Measurements from ENCODE around the gene ALOX15. TPM values are rescaled to one million over a fixed set of nuclear protein-coding genes. Genes with fewer than 3 reads are reported as not detected.

Gene ALOX15
- total and polyA plus RNA-seq, 2 donors (not counting 1 experiment from before 2014, with no cell fraction given): not detected

DNA sequence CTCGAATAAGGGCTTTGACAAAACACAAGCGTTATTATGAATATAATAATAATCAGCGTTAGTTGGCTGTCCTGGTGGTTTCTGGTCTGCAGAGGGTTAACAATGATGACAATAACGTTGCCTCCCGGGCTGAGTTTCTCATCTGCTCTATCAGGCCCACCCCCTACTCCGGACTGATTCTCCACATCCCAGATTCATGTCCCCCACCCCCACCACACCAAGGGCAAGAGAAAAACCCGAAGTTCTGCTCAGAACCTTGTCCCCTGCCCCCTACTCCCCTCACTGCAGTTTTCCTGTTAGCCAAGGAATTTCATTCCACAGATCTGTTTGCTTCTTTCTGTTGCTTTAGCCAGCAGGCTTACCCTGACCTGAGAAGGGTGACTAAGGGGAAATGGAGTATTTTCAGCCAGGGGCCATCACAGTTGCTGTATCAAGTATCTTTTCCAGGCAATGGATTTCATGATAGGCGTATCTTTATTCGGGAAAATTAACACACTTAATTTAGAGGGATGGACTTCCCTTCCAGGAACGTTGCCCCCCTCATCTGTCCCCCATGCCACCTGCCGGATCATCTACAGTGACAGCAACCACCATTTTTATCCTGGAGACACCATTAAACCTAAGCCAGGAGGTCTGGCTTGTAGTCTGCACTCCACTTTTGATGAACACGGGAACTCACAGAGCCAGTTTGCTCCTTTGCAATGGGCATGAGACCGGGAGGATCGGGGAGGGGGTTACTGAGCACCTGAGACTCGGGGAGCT, 23.7 kb downstream of the ALOX15 start:
- no peaks in the 10 kb centered on the region for H3K36me3 ChIP-seq (ENCODE audit: control insufficient read depth, insufficient read depth, low read length)
- no peak overlapping the region for H3K27ac ChIP-seq (ENCODE audit: insufficient read depth, low read length)
- no peak overlapping the region for H3K4me2 ChIP-seq (ENCODE audit: extremely low read depth, insufficient read depth, low read length)
- H3K79me2 ChIP-seq (ENCODE audit: control insufficient read depth, insufficient read depth, low read length): no peaks in the 10 kb centered on the region
- no peak overlapping the region for H3K9ac ChIP-seq (ENCODE audit: insufficient read depth, low read length)
- no peaks in the 10 kb centered on the region for H4K20me1 ChIP-seq (ENCODE audit: control insufficient read depth, extremely low read depth, insufficient read depth, low read length)
- no peaks in the 10 kb centered on the region for H3K9me3 ChIP-seq (ENCODE audit: control insufficient read depth, insufficient read depth, low read depth, low read length)
- DNase-seq (ENCODE audit: low read depth in 2 of 2): no peak
- H3K27me3 ChIP-seq (ENCODE audit: control insufficient read depth, insufficient read depth, low read length): peaks cover 10% of the 10 kb centered on the region
- H3K4me3 ChIP-seq (replicated peaks in 1 of 4; ENCODE audit: control extremely low read depth in 1 of 4, insufficient read depth in 1 of 4, low read depth in 3 of 4, low read length in 4 of 4): no peak overlapping the region
- TF ChIP-seq EZH2 (IDR thresholded peaks at IDR 0.05; ENCODE audit: low read length, missing control alignments): no peak
- H2AFZ ChIP-seq (ENCODE audit: low read length): no peak overlapping the region
- H3K4me1 ChIP-seq (ENCODE audit: control insufficient read depth, extremely low read depth, insufficient read depth, low read length): no peaks in the 10 kb centered on the region

DNA sequence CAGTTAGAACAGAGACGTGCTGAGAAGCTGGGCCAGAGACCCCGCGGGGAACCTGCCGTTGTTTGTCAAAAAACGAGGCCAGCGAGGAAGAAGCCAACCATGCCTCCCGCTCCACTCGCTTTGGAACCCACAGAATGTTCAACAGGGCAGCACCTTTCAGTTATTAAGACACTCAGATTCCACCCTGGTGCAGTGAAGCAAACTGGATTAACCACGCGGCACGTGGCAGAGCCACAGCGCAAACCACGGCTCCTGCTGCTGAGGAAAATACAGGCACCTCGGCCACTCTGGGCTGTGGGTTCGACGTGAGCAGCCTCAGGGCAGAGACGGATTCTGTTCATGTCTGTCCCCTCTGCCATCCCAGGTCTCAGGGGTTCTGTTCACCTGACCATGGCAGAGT, 24.4 kb downstream of the ALOX15 start:
- Histone ChIP-seq H3K9ac (ENCODE audit: insufficient read depth, low read length) (no peak overlapping the region), H3K36me3 (ENCODE audit: control insufficient read depth, insufficient read depth, low read length) (no peaks in the 10 kb centered on the region), H3K9me3 (ENCODE audit: control insufficient read depth, insufficient read depth, low read depth, low read length) (no peaks in the 10 kb centered on the region), H4K20me1 (ENCODE audit: control insufficient read depth, extremely low read depth, insufficient read depth, low read length) (no peaks in the 10 kb centered on the region), H3K4me2 (ENCODE audit: extremely low read depth, insufficient read depth, low read length) (no peak overlapping the region), H3K4me3 (replicated peaks in 1 of 4; ENCODE audit: control extremely low read depth in 1 of 4, insufficient read depth in 1 of 4, low read depth in 3 of 4, low read length in 4 of 4) (no peak overlapping the region), H3K4me1 (ENCODE audit: control insufficient read depth, extremely low read depth, insufficient read depth, low read length) (no peaks in the 10 kb centered on the region), H2AFZ (ENCODE audit: low read length) (no peak overlapping the region), H3K27me3 (ENCODE audit: control insufficient read depth, insufficient read depth, low read length) (peaks cover 10% of the 10 kb centered on the region), H3K27ac (ENCODE audit: insufficient read depth, low read length) (no peak overlapping the region), H3K79me2 (ENCODE audit: control insufficient read depth, insufficient read depth, low read length) (no peaks in the 10 kb centered on the region)
- DNase-seq (ENCODE audit: low read depth in 2 of 2): no peak
- TF ChIP-seq EZH2 (IDR thresholded peaks at IDR 0.05; ENCODE audit: low read length, missing control alignments): no peak
- TF ChIP-seq, protein P1, sequence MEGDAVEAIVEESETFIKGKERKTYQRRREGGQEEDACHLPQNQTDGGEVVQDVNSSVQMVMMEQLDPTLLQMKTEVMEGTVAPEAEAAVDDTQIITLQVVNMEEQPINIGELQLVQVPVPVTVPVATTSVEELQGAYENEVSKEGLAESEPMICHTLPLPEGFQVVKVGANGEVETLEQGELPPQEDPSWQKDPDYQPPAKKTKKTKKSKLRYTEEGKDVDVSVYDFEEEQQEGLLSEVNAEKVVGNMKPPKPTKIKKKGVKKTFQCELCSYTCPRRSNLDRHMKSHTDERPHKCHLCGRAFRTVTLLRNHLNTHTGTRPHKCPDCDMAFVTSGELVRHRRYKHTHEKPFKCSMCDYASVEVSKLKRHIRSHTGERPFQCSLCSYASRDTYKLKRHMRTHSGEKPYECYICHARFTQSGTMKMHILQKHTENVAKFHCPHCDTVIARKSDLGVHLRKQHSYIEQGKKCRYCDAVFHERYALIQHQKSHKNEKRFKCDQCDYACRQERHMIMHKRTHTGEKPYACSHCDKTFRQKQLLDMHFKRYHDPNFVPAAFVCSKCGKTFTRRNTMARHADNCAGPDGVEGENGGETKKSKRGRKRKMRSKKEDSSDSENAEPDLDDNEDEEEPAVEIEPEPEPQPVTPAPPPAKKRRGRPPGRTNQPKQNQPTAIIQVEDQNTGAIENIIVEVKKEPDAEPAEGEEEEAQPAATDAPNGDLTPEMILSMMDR (conservative IDR thresholded peaks at IDR 0.05 in 1 of 2, IDR thresholded peaks at IDR 0.05 in 1 of 2; ENCODE audit: low read depth in 1 of 2, low read length in 2 of 2): no peak

DNA sequence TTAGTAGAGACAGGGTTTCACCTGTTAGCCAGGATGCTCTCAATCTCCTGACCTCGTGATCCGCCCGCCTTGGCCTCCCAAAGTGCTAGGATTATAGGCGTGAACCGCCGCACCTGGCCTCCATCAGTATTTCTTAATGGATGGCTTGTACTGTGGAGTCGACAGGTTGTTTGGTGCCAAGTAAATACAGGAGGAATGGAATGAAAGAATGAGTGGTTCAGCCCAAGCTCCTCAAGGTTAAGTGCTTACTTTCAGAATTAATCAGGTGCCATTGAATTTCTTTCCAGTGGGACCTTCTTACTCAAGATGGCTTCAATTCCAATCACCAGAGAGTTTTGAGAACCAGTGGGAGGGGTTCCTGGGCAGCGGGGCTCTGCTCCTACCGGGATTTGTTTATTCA, 25.0 kb downstream of the ALOX15 start:
- H3K4me3 ChIP-seq (replicated peaks in 1 of 4; ENCODE audit: control extremely low read depth in 1 of 4, insufficient read depth in 1 of 4, low read depth in 3 of 4, low read length in 4 of 4): no peak overlapping the region
- H3K79me2 ChIP-seq (ENCODE audit: control insufficient read depth, insufficient read depth, low read length): no peaks in the 10 kb centered on the region
- H4K20me1 ChIP-seq (ENCODE audit: control insufficient read depth, extremely low read depth, insufficient read depth, low read length): no peaks in the 10 kb centered on the region
- H3K9ac ChIP-seq (ENCODE audit: insufficient read depth, low read length): no peak overlapping the region
- H3K27me3 ChIP-seq (ENCODE audit: control insufficient read depth, insufficient read depth, low read length): peaks cover 10% of the 10 kb centered on the region
- H3K27ac ChIP-seq (ENCODE audit: insufficient read depth, low read length): no peak overlapping the region
- no peak for TF ChIP-seq EZH2 (IDR thresholded peaks at IDR 0.05; ENCODE audit: low read length, missing control alignments)
- TF ChIP-seq, protein P1 (conservative IDR thresholded peaks at IDR 0.05 in 1 of 2, IDR thresholded peaks at IDR 0.05 in 1 of 2; ENCODE audit: low read depth in 1 of 2, low read length in 2 of 2): no peak
- no peaks in the 10 kb centered on the region for H3K36me3 ChIP-seq (ENCODE audit: control insufficient read depth, insufficient read depth, low read length)
- no peak overlapping the region for H3K4me2 ChIP-seq (ENCODE audit: extremely low read depth, insufficient read depth, low read length)
- H3K4me1 ChIP-seq (ENCODE audit: control insufficient read depth, extremely low read depth, insufficient read depth, low read length): no peaks in the 10 kb centered on the region
- H3K9me3 ChIP-seq (ENCODE audit: control insufficient read depth, insufficient read depth, low read depth, low read length): no peaks in the 10 kb centered on the region
- no peak overlapping the region for H2AFZ ChIP-seq (ENCODE audit: low read length)
- no peak for DNase-seq (ENCODE audit: low read depth in 2 of 2)
